Astrocyte (in vitro differentiated cells and primary cell): Measurements from ENCODE around the gene IQSEC2.

Source experiments
- EZH2 ChIP-seq: IDR thresholded peaks from 2 replicates; pipeline ENCODE4 v1.6.1; 2012; ENCODE audit warnings: mild to moderate bottlenecking, low read length, inconsistent platforms; ENCODE audit not compliant: insufficient read depth
- TF ChIP-seq, protein P1 (sequence below): IDR thresholded peaks from 2 replicates; pipeline ENCODE4 v1.5.1; 2011; ENCODE audit warnings: low read depth, mild to moderate bottlenecking, inconsistent platforms, low read length, moderate library complexity; ENCODE audit not compliant: insufficient read depth

DNA sequence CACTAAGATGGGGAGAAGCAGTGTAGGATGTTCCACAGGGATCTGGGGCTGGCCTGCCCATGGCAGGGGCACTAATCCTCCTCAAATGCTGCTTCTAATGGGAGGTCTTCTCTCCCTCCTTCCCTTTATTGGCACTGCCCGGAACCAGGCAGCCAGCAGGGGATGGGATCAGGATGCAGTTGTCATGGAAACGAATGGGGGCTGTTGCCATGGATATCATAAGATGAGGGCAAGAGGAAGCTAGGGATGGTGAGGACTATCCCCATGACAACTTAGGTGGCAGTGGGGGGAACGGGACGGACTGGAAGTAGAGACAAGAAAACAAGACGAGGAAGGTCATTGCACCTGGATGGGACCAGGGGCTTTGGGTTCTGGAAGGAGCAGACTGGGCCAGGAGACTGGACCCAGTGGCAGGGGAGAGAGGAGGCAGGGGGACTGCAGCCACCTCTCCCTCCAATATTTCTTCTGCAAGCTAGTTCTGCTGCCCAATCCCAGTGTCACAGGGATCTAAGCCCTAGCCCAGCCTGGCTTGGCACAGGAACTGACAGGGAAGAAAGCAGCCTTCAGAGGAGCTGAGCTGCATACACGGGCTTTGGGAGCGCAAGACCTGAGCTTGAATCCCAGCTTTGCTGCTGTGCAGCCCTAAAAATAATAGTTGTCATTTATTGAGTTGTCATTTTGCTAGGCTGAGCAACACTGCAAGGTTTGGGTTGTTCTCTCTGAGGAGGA lies 19.0 kb downstream of the IQSEC2 start:
- no peak for TF ChIP-seq EZH2
- TF ChIP-seq, protein P1, sequence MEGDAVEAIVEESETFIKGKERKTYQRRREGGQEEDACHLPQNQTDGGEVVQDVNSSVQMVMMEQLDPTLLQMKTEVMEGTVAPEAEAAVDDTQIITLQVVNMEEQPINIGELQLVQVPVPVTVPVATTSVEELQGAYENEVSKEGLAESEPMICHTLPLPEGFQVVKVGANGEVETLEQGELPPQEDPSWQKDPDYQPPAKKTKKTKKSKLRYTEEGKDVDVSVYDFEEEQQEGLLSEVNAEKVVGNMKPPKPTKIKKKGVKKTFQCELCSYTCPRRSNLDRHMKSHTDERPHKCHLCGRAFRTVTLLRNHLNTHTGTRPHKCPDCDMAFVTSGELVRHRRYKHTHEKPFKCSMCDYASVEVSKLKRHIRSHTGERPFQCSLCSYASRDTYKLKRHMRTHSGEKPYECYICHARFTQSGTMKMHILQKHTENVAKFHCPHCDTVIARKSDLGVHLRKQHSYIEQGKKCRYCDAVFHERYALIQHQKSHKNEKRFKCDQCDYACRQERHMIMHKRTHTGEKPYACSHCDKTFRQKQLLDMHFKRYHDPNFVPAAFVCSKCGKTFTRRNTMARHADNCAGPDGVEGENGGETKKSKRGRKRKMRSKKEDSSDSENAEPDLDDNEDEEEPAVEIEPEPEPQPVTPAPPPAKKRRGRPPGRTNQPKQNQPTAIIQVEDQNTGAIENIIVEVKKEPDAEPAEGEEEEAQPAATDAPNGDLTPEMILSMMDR: no peak
